Measurements from ENCODE around the gene PPP1CA.

Gene PPP1CA

GRCh38 chr11:67349036-67349435 lies 52.6 kb downstream of the PPP1CA start:
- no peak for DNase-seq

All from stimulated activated CD4-positive, alpha-beta T cell treated with anti-CD3 and anti-CD28 coated beads, Interleukin-1b, Interleukin-23, amount 100 ng/mL, for 48 hours (primary cell).